Mesothelial cell of epicardium (in vitro differentiated cells): ENCODE data around the gene PPP1R9A. TPM values are rescaled to one million over a fixed set of nuclear protein-coding genes. Genes with fewer than 3 reads are reported as not detected.

Source experiments
- DNase-seq, 2 experiments: peaks; one replicate each; pipeline ENCODE4 v3.0.0; 2021; ENCODE audit warnings: low spot score in 2 of 2; ENCODE audit not compliant: unreplicated experiment in 2 of 2
- H3K27ac Mint-ChIP-seq: 2 replicates; pipeline ENCODE4 v1.8.0; 2021; ENCODE audit warnings: mixed read lengths
- H3K27me3 Mint-ChIP-seq: 2 replicates; pipeline ENCODE4 v1.8.0; 2021; ENCODE audit warnings: low read depth, mixed read lengths
- H3K36me3 Mint-ChIP-seq: 2 replicates; pipeline ENCODE4 v1.8.0; 2021; ENCODE audit warnings: mixed read lengths
- H3K4me1 Mint-ChIP-seq: 2 replicates; pipeline ENCODE4 v1.8.0; 2021; ENCODE audit warnings: mixed read lengths
- H3K4me3 Mint-ChIP-seq: 2 replicates; pipeline ENCODE4 v1.8.0; 2021; ENCODE audit warnings: mild to moderate bottlenecking, moderate library complexity, mixed read lengths
- H3K9me3 Mint-ChIP-seq: 2 replicates; pipeline ENCODE4 v1.8.0; 2021; ENCODE audit warnings: mixed read lengths
- total RNA-seq: library from RNA; stranded (reverse); gene quantifications from 3 replicates; pipeline ENCODE4 v1.2.1, GENCODE V29; 2021
- TF ChIP-seq, protein P1 (sequence below): fragments of 200-600 bp; sonication (generic); IDR thresholded peaks from one replicate; pipeline ENCODE4 v1.5.0; 2021; ENCODE audit warnings: antibody characterized with exemption; ENCODE audit not compliant: unreplicated experiment

PPP1R9A gene
- total RNA-seq, 1 donor from 2014 or later: 39.3 TPM

DNA sequence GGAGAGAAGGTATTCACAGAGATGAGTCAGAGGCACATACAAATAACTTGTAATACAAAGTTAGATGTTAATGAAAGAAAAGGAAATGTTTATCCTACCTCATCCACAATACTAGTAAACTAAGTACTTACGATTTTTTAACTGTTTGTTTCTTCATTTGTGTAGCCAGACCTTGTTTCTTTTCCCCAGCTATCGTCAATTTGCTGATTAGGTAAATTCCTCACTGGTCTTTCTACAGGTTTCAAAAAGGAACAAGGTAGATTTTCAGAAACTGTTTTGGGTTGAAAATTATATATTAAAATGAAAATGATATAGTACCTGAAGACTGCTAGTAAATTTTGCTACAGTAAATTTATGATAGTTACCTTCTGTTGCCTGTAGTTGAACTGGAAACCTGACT, 360.4 kb downstream of the PPP1R9A start:
- Mint-ChIP-seq H3K36me3 (peaks cover 5% of the 10 kb centered on the region), H3K4me1 (peaks cover 4% of the 10 kb centered on the region), H3K4me3 (no peak overlapping the region), H3K9me3 (no peaks in the 10 kb centered on the region), H3K27ac (no peak overlapping the region), H3K27me3 (no peaks in the 10 kb centered on the region)
- TF ChIP-seq, protein P1, sequence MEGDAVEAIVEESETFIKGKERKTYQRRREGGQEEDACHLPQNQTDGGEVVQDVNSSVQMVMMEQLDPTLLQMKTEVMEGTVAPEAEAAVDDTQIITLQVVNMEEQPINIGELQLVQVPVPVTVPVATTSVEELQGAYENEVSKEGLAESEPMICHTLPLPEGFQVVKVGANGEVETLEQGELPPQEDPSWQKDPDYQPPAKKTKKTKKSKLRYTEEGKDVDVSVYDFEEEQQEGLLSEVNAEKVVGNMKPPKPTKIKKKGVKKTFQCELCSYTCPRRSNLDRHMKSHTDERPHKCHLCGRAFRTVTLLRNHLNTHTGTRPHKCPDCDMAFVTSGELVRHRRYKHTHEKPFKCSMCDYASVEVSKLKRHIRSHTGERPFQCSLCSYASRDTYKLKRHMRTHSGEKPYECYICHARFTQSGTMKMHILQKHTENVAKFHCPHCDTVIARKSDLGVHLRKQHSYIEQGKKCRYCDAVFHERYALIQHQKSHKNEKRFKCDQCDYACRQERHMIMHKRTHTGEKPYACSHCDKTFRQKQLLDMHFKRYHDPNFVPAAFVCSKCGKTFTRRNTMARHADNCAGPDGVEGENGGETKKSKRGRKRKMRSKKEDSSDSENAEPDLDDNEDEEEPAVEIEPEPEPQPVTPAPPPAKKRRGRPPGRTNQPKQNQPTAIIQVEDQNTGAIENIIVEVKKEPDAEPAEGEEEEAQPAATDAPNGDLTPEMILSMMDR: no peak
- DNase-seq: no peak

DNA sequence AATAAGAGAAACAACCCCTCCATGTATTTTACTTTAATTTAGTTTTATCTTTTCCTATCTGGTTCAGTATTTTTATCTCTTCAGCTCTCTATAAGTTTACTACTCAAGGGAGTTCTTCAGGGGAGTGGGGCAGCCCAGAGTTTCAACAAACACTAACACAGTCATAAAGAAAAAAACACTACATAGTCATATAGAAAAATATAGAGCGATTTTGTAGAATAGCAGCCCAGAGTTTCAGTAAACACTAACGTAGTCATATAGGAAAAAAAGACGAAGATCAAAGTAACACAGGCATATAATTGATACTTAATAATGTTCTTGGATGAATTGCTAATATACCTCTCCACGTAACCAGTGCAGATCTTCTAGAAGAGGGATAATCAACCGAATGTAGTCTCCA, 362.2 kb downstream of the PPP1R9A start:
- Mint-ChIP-seq H3K27me3 (no peaks in the 10 kb centered on the region), H3K36me3 (peaks cover 11% of the 10 kb centered on the region), H3K27ac (no peak overlapping the region), H3K4me1 (peaks cover 2% of the 10 kb centered on the region), H3K9me3 (no peaks in the 10 kb centered on the region), H3K4me3 (no peak overlapping the region)
- no peak for DNase-seq
- TF ChIP-seq, protein P1: no peak

DNA sequence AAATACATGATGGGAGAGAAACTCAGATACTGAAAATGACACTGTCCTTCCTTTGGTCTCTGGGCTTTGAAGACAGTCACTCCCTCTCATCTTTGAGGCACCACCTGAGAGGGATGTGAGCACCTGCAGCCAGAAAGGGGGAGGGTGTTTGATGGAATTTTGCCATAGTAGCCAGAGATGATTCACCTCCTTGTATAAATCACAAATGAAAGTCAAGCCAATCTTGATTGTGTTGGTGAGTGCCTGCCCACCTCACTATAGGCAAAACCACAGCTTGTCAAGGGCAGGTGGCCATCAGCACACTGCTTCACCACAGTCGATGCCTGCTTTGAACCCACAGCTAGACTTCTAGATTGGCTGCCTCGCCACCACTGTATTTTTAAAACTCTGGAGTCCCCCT, 368.7 kb downstream of the PPP1R9A start:
- no peak overlapping the region for H3K4me3 Mint-ChIP-seq
- TF ChIP-seq, protein P1: no peak
- H3K27me3 Mint-ChIP-seq: no peaks in the 10 kb centered on the region
- H3K27ac Mint-ChIP-seq: no peak overlapping the region
- H3K9me3 Mint-ChIP-seq: no peaks in the 10 kb centered on the region
- peaks cover 16% of the 10 kb centered on the region for H3K36me3 Mint-ChIP-seq
- no peak for DNase-seq
- no peaks in the 10 kb centered on the region for H3K4me1 Mint-ChIP-seq

DNA sequence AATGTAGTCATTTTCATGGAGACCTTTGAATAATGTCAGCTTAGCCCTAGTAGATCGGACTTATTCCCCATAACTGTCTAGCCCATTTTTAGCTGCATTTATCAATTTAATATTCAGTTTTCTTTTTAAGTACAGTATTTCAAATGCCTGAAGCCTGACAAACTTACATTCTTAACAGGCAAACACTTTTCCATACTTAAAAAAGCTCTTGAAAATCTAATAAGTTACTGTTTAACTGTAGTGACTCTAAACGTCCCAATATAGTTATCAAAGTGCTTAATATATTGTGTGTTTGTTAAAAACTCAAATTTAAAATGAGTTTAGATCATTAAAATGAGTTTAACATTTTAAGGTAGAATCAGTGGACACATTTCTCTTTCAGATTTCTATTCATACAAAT, 372.0 kb downstream of the PPP1R9A start:
- Mint-ChIP-seq H3K36me3 (peaks cover 19% of the 10 kb centered on the region), H3K27ac (no peak overlapping the region), H3K9me3 (no peaks in the 10 kb centered on the region), H3K27me3 (no peaks in the 10 kb centered on the region), H3K4me1 (no peaks in the 10 kb centered on the region), H3K4me3 (no peak overlapping the region)
- no peak for DNase-seq
- TF ChIP-seq, protein P1: no peak

DNA sequence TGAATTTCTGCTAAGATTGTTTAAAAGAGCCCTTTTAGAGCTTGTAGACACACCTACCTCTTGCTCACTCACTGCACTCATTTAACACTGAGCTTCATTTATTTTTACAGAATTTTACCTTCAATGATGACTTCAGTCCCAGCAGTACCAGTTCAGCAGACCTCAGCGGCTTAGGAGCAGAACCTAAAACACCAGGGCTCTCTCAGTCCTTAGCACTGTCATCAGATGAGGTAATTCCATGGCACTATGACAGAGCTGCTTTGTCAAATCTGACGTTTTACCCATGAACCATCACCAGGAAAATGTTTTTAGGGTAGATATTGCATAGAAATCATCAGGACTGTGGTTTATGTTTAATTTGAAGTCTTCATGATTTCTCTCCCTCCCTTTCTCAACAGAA, 378.7 kb downstream of the PPP1R9A start:
- peaks cover 33% of the 10 kb centered on the region for H3K36me3 Mint-ChIP-seq
- no peaks in the 10 kb centered on the region for H3K4me1 Mint-ChIP-seq
- H3K27ac Mint-ChIP-seq: no peak overlapping the region
- no peaks in the 10 kb centered on the region for H3K9me3 Mint-ChIP-seq
- TF ChIP-seq, protein P1: no peak
- DNase-seq: no peak
- H3K27me3 Mint-ChIP-seq: no peaks in the 10 kb centered on the region
- H3K4me3 Mint-ChIP-seq: no peak overlapping the region
